Measurements from ENCODE around the gene MBD6. TPM values are rescaled to one million over a fixed set of nuclear protein-coding genes. Genes with fewer than 3 reads are reported as not detected.

MBD6 gene
- polyA plus RNA-seq, 1 experiment, result 8.3 TPM

DNA sequence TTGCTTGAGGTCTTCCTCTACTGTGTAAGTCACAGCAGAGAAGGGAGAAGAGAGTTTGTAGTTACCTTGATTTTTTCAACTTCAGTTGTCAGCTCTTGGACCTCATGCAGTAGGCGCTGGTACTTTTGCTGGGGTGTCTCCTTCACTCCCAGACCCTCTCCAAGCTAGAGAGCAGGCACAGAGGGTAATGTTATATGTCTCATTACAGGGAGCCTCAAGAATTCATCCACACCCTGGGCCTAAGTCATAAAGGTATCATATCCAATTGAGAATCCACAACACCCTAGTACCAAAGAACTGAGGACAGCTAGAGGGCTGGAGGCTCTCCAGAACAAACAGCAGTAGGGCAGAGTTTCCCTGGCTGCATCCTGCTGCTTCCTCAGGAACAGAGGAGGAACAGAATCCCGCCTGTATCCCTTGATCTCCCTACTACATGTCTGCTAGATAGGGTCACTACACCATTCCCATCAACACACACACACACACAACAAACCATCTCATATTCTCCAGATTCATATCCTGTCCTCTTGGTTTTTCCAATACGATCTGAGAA, 12.4 kb downstream of the MBD6 start:
- POLR2A ChIA-PET, result interaction anchor here (0.5 kb wide), 1 partner anchor 12 kb away, joined by 3 read pairs; no protein-coding TSS in a partner anchor
- TF ChIP-seq CTCF (IDR thresholded peaks at IDR 0.05; ENCODE audit: insufficient read depth, low read depth, low read length), result no peak
- Histone ChIP-seq H3K27me3 (ENCODE audit: control insufficient read depth, insufficient read depth, low read length) (no peaks in the 10 kb centered on the region), H3K4me3 (ENCODE audit: low read depth, low read length) (no peak overlapping the region), H3K36me3 (ENCODE audit: control insufficient read depth, insufficient read depth, low read length) (peaks cover 33% of the 10 kb centered on the region)
- no peak for DNase-seq (ENCODE audit: low read depth)
- CTCF ChIA-PET, result no interaction called here

DNA sequence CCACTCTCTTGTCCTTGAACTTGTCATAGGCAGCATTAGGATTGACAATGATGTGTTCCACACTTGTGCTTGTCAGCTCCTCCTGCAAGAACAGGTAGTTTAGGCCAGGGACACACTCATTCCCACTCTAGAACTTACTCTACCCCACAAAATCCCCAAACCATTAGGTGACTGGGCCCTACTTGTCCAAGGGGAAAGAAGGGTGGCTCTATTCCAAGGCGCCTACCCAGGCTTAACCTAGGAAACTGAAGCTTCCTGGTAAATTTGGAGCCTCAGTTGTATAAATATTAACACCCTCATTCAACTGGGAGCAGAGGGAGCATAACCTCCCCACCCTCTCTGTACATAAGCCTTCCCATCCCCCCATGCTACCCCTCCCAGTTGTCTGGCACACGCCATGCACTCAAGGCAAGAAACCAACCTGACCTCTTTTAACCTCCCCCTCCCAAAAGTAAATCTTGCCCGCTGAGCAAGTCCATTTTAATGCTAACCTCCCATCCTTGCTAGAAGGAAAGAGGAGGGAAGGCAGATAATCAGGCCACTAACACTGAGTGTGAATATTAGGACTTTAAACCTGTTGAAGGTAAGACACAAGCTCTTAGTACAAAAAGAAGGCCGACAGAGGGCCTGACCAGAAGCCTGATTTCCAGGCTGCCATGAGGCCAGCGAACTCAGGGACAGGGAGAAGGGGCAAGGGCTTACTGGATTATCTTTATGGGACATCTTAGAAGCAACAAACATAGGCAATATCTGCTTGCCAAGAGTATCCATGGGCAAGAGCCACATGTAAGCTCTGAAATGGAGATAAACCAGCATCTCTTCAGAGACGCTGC, 13.4 kb downstream of the MBD6 start:
- no peak overlapping the region for H3K4me3 ChIP-seq (ENCODE audit: low read depth, low read length)
- H3K27me3 ChIP-seq (ENCODE audit: control insufficient read depth, insufficient read depth, low read length), result no peaks in the 10 kb centered on the region
- POLR2A ChIA-PET, result no interaction called here
- DNase-seq (ENCODE audit: low read depth), result no peak
- CTCF ChIA-PET, result interaction anchor here (1.3 kb wide), 1 partner anchor 10 kb away, joined by 3 read pairs; no protein-coding TSS in a partner anchor
- H3K36me3 ChIP-seq (ENCODE audit: control insufficient read depth, insufficient read depth, low read length), result peaks cover 30% of the 10 kb centered on the region
- no peak for TF ChIP-seq CTCF (IDR thresholded peaks at IDR 0.05; ENCODE audit: insufficient read depth, low read depth, low read length)

DNA sequence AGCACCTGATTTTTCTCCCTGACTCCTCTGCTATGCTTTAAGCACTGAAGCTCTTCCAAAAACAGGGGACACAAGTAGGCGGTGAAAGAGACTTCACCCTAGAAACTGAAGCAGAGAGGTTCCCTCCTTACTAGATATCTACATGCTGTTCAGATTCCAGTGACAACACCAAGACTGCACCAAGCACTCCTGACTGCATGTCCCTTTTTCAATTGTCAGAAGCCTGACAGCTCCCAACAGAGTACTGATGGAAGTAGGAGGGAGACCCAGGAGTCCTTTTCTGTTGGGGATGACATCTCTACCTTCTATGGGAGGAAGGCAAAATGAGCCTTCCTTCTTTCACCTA, 13.9 kb downstream of the MBD6 start:
- TF ChIP-seq CTCF (IDR thresholded peaks at IDR 0.05; ENCODE audit: insufficient read depth, low read depth, low read length), result no peak
- ChIA-PET POLR2A (no interaction called here), CTCF (interaction anchor here (1.3 kb wide), 1 partner anchor 10 kb away, joined by 3 read pairs; no protein-coding TSS in a partner anchor)
- no peak for DNase-seq (ENCODE audit: low read depth)
- Histone ChIP-seq H3K36me3 (ENCODE audit: control insufficient read depth, insufficient read depth, low read length) (peaks cover 30% of the 10 kb centered on the region), H3K27me3 (ENCODE audit: control insufficient read depth, insufficient read depth, low read length) (no peaks in the 10 kb centered on the region), H3K4me3 (ENCODE audit: low read depth, low read length) (no peak overlapping the region)

- ChIA-PET POLR2A (interaction anchor here (0.6 to 0.7 kb wide), 2 partner anchors 73 to 143 kb away, joined by 3 to 4 read pairs; no protein-coding TSS in a partner anchor), CTCF (interaction anchor here (0.6 kb wide), 1 partner anchor 19 kb away, joined by 3 read pairs; no protein-coding TSS in a partner anchor)
- TF ChIP-seq CTCF (IDR thresholded peaks at IDR 0.05; ENCODE audit: insufficient read depth, low read depth, low read length), result no peak
- no peaks in the 10 kb centered on the region for H3K27me3 ChIP-seq (ENCODE audit: control insufficient read depth, insufficient read depth, low read length)
- H3K4me3 ChIP-seq (ENCODE audit: low read depth, low read length), result no peak overlapping the region
- peaks cover 13% of the 10 kb centered on the region for H3K36me3 ChIP-seq (ENCODE audit: control insufficient read depth, insufficient read depth, low read length)
- no peak for DNase-seq (ENCODE audit: low read depth)
Observed at GRCh38 chr12:57539134-57539768, 16.6 kb downstream of the MBD6 start.

GRCh38 chr12:57541001-57541400, 18.4 kb downstream of the MBD6 start:
- CTCF ChIA-PET, result interaction anchor here (1.1 to 1.2 kb wide), 3 partner anchors 43 to 185 kb away, joined by 3 read pairs; no protein-coding TSS in a partner anchor
- peaks cover 5% of the 10 kb centered on the region for H3K36me3 ChIP-seq (ENCODE audit: control insufficient read depth, insufficient read depth, low read length)
- no peak for DNase-seq (ENCODE audit: low read depth)
- H3K4me3 ChIP-seq (ENCODE audit: low read depth, low read length), result no peak overlapping the region
- POLR2A ChIA-PET, result no interaction called here
- TF ChIP-seq CTCF (IDR thresholded peaks at IDR 0.05; ENCODE audit: insufficient read depth, low read depth, low read length), result no peak
- no peaks in the 10 kb centered on the region for H3K27me3 ChIP-seq (ENCODE audit: control insufficient read depth, insufficient read depth, low read length)

Data from BJ (cell line).